ENCODE data around the gene PIGT.

The PIGT gene

GRCh38 chr20:45432294-45432693 lies 16.4 kb downstream of the PIGT start:
- no peak for DNase-seq

DNA sequence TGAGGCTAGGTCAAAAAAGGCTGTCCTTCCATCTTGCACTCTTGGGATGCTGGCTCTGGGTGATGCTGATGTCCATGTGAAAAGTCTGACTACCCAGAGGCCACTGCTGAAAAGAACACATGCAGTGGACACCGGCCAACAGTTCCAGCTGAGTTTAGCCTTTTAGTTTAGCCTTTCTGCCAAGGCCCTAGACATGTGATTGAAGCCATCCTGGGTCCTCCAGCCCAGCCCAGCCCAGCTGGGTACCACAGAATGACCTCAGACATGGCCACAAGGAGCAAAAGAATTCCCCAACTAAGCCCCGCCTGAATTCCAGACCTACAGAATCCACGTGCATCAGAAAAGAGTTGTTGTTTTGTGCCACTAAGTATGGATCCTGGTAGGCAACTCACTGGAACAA lies 17.4 kb downstream of the PIGT start:
- DNase-seq = peak; percentile 7

GRCh38 chr20:45433976-45434375 lies 18.0 kb downstream of the PIGT start:
- DNase-seq = no peak

- peak; percentile 76 for DNase-seq
Observed at GRCh38 chr20:45436732-45437485, 21.0 kb downstream of the PIGT start.

DNA sequence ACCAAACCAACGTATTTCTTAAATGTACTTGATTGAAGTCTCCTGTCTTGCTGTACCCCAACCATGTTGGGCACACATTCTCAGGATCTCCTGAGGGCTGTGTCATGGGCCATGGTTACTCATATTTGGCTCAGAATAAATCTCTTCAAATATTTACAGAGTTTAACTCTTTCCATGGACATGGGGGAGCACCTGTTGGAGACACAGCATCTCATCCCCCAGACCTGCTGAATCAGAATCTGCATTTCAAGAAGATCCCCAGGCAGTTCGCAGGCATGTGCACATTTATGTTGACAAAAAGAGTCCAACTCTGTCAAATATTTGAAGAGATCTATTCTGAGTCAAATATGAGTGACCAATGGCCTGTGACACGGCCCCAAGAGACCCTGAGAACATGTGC lies 24.5 kb downstream of the PIGT start:
- no peak for DNase-seq

GRCh38 chr20:45440891-45441685 lies 25.1 kb downstream of the PIGT start:
- no peak for DNase-seq

GRCh38 chr20:45441746-45442145 lies 25.8 kb downstream of the PIGT start:
- DNase-seq = no peak

- DNase-seq = no peak
Observed at GRCh38 chr20:45444050-45444449, 28.1 kb downstream of the PIGT start.

DNA sequence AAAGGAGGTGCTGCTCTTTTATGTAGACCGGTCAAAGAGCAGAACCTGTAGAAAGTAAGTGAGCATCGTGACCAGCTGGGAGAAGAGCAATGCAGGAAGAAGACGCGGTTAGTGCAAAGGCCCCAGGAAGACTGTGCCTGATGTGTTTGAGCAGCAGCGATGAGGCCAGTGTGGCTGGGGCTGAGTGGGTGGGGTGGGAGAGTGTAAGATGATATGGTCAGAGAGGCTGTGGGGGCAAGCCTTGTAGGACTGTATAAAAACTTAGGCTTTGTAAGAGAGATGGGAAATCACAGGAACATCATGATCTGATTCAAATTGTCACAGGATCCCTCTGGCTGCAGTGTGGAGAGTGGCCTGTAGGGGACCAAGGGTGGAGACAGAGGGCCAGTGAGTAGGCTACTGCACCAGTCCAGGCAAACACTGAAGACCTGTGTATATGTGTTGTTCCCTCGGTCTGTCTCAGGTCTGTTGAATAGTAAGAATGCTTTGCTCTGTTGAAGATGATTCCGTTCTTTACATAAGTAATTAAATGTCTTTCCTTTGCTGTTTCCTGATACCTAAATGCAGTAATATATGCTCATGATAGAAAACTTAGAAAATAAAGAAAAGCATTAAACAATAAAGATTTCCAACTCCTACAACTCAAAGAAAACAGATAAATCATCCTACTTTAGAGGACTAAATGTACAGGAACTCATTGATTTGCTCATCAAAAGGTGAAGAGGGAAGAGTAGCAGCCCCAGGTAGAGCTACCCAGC lies 30.0 kb downstream of the PIGT start:
- no peak for DNase-seq

- DNase-seq = no peak
Observed at GRCh38 chr20:45448270-45448669, 32.3 kb downstream of the PIGT start.

- no peak for DNase-seq
Observed at GRCh38 chr20:45449528-45449927, 33.6 kb downstream of the PIGT start.

GRCh38 chr20:45450097-45450818 lies 34.3 kb downstream of the PIGT start:
- peak; percentile 28 for DNase-seq

DNA sequence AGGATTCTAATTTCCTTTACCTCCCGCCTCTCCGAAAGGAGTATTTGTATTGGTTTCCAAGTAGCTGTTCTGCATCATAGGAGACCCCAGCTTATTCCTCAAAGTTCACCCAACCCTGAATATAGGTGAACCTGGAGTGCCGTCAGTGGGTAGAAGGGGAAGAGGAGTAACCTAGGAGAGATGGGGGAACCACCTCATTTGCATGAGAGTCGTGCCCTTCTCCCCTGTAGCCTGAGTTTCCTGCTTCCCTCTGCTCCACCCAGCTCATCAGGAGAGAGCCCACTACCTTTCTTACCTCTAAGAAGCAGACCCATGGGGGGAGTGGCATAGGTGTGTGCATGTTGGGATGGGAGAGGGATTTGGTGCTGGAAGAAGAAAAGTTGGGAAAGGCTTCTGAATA lies 36.3 kb downstream of the PIGT start:
- no peak for DNase-seq

GRCh38 chr20:45452772-45453691 lies 37.1 kb downstream of the PIGT start:
- no peak for DNase-seq

DNA sequence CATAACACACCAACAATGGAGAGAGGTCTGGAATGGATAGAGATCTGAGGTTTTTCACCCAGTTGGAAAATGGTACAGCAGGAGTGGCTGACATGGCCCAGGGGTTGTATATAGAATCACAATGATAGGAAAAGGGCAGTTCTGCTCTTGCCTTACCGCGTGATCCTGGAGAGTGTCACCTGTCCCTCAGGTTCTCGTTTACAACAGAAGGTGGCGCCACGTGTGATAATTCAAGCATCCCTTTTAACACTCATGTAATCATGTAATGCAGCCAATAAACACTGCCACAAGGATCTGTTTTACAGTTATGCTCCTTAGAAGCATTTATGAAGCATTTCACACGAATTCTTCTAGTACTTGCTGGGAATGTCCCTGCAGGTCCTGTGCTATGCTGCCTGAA lies 40.7 kb downstream of the PIGT start:
- DNase-seq = peak; percentile 4

DNA sequence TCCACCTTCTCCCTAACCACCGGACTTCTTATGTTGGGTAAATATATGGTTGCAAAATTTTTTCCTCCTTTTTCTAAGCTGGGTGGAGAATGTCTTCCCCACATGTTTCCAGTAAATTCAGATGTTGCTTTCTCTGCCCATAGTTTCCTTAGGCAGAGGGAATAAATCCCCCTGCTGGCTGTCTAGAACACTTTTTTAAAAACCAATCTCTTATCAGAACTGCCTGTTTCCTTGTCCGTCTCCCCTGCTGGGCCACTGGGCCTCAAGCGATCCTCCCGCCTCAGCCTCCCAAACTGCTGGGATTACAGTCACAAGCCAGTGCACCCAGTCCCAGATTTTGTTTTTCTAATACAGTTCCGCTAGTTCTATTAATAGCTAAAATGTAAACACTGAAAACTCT lies 43.7 kb downstream of the PIGT start:
- DNase-seq = no peak

DNA sequence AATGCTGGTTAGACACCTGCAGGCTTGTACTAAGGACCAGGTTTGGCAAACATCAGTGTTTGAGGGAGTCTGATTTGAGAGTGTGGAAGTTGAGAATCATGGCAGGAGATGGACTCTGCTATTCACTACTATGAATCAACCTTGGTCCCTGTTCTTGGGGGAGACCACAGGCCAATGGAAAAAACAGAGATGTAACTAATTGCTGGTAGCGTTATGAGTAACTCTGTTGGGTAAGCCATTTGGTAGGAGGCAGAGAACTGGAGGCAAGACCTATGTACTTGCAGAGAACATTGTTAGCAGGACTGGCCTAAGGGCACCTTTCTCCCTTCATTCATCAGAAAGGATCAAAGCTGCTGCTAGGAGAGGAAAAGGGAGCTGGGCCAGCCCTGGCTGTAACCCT lies 45.3 kb downstream of the PIGT start:
- DNase-seq = no peak

DNA sequence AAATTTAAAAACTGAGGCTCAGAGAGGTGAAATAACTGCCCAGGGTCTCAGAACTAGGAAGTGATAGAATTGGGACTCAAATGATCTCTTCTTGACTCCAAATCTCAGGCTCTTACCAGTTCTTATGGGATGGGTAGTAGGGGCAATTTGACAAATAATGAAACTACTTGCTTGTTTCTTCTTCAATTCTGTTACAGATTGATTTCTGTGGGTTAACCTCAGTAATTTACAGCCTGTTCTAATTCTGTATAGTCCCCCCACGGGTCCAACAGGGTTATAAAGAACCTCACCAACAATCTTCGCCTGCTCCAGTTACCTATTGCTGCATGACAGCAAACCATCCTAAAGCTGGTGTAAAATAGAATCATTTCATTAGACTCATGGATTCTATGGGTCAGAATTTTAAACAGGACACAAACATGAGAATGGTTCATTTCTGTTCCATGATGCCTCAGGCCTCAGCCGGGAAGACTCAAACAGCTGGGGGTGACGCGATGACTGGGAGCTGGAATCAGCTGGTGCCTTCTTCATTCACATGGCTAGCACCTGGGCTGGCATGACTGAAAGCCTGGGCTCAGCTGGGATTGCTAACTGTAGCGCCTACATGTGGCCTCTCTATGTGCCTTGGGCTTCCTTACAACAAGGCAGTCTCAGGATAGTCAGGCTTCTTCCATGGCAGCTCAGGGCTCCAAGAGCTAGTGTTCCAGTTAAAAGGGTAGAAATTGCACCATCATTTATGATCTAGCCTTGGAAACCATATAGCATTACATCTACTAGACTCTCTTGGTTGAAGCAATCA lies 47.0 kb downstream of the PIGT start:
- no peak for DNase-seq

- no peak for DNase-seq
Observed at GRCh38 chr20:45463709-45464108, 47.8 kb downstream of the PIGT start.

DNA sequence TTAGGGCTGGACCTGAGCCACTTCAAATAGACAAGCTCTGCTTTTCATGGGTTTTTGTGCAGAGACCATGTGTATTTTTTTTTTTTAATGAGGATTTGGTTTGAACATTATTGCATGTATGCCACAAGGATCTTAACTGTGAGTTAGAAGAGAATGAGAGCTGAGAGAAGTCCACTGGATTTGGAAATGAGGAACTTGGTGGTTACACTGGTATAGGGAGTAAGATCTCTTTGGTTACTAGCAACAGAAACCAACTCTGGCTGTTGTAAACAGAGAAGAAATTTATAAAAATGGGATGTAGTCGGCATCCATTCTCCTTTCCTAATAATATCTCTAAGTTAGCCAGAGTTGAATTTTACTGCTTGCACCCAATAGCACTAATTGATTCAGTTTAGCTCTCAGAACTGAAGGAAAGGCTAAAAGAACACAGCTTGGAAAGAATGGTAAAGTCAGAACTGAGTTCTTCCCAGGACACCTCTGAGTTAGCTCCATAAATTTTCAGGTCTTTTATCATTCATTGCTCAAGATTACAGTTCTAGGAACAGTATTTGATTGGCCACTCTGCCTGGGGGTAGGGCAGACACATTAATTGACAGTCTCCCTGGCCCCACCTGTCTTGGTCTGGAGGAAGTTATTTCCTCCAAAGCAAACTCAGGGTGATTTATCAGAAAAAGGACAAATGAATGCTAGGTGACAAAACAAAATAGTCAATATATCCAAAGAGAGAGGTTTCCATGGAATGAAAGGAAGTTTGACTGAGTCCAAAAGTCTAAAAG lies 49.7 kb downstream of the PIGT start:
- no peak for DNase-seq
